Dermis blood vessel endothelial cell (primary cell): ENCODE data around the gene TPPP. TPM values are rescaled to one million over a fixed set of nuclear protein-coding genes. Genes with fewer than 3 reads are reported as not detected.
"Not testable (repeated sequence)": the region's sequence is repeated elsewhere in the genome, so short reads cannot be mapped to it uniquely, and the experiment has no call there.

Experiments used
- DNase-seq: peaks from one replicate; pipeline ENCODE4 v3.0.0; 2010
- total RNA-seq: library from RNA; depleted of rRNA; stranded (reverse); fragments of >200 nt; gene quantifications from 2 replicates; pipeline ENCODE4 v1.2.3, GENCODE V29; 2014

The TPPP gene
- total RNA-seq, 1 donor from 2014 or later, result under 0.01 TPM

DNA sequence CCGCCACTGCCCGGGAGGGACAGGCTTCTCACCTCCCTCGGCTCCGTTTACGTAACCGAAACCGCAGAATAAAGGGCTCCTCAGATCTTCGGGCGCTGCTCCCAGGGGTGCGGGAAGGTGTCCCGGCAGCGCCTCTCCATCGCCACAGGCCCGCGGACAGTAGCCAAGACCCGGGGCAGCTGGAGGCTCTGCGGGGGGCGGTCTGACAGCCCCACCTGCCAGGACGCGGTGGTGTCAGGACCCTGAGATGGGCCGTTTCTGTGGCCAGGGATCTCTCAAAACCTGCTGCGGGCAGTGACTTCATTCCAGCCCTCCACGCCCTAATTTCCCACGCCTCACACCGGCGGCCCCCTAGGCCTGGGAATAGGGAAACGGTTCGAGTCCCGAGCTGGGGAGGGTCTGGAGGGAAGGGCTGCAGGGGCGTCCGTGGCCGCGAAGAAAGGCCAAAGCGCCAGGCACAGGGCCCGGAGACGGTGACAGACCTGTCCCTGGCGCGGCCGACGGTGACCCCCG lies 567 bp downstream of the TPPP start:
- not testable (repeated sequence) for DNase-seq

GRCh38 chr5:691817-692528 lies 1.2 kb downstream of the TPPP start:
- DNase-seq, result no peak

GRCh38 chr5:691049-691448 lies 2.1 kb downstream of the TPPP start:
- DNase-seq, result not testable (repeated sequence)

GRCh38 chr5:690293-690692 lies 2.9 kb downstream of the TPPP start:
- DNase-seq, result not testable (repeated sequence)

DNA sequence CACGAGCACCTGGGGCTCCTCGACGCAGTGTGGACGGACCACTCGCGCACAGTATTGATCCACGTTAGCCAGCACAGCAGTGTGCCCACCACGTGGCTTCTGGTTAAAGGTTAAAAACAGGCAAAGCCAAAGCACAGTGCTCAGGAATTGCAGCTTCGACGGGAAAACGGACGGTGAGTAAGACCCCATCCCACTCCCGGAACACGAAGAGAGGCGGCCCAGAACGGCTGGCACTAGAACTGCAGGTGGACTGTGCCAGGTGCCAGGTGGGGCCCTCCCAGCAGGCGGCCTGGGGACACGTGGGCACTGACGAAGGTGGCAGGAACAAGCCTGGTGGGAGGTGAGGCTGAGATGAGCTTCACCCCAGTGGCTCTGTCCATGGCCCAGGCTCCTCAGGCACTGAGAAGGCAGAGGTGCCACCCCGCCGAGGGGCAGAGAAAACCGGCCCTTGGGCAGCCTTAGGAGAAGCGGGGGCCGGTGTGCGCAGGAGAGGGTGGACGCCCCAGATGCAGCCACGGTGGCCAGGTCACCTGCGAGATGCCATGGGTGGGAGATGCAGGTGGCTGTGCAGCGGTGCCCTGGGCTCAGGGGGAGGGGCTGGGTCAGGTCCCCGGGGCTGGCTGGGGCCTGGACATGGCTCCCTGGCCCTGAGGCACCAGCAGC lies 4.7 kb downstream of the TPPP start:
- DNase-seq, result not testable (repeated sequence)

GRCh38 chr5:686936-687335 lies 6.2 kb downstream of the TPPP start:
- DNase-seq, result not testable (repeated sequence)

- not testable (repeated sequence) for DNase-seq
These were observed 7.0 kb downstream of the TPPP start for GRCh38 chr5:686172-686523.

DNA sequence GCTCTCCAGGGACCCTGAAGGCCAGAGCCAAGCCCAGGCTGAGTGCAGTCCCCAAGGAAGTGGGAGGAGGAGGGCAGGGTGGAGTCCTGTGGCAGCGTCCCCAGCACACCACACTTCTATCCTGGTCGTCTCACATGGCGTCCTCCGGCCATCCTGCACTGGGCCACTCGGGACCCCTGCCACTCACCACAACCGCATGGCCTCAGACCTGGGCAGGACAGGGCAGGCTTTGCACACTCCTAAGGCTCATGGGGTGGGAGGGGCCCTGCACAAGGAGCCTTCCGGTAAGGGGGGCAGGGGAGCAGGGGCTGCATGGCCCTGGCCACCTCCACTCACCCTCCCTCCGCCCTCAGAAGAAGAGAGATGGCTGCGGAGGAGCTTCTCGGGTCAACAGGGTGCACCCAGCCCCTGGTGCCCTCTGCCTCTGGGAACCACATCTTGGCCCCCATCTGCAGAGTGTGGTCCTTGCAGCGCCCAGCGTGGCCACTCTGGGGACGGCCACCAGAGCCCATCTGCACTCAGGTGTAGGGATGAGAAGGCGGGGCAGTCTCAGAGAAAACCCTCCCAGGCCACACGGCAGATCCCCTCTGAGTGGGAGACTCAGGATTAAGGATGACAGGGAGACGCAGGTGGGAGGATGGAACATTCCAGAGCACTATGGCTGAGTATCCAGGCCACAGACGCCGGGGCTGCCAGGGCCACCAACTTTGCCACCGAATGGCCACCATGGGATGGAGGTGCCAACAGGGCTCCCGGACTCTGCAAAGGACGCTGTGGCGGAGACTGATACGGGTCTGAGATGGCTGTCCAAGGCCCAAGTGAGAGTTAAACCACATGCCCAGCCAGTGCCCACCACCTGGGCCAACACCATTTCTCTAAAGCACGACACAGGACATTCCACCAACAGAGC lies 7.6 kb downstream of the TPPP start:
- no peak for DNase-seq

GRCh38 chr5:684751-685216 lies 8.4 kb downstream of the TPPP start:
- no peak for DNase-seq

GRCh38 chr5:683551-684481 lies 9.3 kb downstream of the TPPP start:
- DNase-seq, result no peak

- DNase-seq, result not testable (repeated sequence)
These were observed 10.3 kb downstream of the TPPP start for GRCh38 chr5:682651-683358.

DNA sequence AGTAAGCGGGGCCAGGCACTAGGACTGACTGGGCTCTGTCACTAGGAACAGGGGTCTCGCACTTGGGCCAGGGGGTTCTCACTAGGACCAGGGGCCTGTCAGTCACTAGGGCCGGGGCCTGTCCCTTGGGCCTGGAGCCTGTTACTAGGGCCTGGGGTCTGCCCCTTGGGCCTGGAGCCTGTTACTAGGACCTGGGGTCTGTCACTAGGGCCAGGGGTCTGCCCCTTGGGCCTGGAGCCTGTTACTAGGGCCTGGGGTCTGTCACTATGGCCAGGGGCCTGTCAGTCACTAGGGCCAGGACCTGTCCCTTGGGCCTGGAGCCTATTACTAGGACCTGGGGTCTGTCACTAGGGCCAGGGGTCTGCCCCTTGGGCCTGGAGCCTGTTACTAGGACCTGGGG lies 10.9 kb downstream of the TPPP start:
- DNase-seq, result not testable (repeated sequence)

GRCh38 chr5:681317-682191 lies 11.6 kb downstream of the TPPP start:
- not testable (repeated sequence) for DNase-seq

- DNase-seq, result not testable (repeated sequence)
These were observed 12.3 kb downstream of the TPPP start for GRCh38 chr5:680836-681235.

- DNase-seq, result not testable (repeated sequence)
These were observed 12.9 kb downstream of the TPPP start for GRCh38 chr5:680118-680795.

DNA sequence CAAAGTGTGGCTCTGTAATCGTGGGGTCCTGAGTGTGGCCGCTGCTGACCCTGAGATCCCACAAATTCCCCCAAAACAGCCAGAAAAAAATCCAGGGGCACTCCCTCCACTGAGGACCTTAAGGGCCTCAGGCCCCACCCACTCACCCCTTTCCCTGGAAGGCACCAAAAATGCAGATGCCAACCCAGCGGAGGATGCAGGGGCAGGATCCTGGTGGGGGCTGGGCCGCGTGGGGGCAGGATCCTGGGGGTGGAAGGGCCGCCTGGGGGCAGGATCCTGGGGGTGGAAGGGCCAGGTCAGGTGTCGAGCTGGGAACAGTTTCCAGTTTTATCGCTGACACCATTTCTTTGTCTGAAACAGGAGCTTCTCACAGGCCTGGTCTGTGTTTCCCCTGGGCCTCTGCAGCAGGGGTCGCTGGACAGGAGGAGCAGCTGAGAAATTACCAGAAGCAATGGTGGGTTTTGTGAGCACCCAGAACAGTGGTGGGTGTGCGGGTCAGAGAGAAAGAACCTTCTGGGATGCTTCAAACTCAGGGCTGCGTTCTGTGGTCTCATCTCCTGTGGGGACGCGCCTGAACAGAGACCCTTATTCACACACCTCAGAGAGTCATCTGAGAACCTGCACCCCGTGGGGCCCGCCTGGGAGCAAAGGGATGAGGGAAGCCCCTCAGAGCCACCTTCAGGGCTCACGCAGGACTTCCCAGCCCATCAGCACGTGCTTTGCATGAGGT lies 13.8 kb downstream of the TPPP start:
- not testable (repeated sequence) for DNase-seq

DNA sequence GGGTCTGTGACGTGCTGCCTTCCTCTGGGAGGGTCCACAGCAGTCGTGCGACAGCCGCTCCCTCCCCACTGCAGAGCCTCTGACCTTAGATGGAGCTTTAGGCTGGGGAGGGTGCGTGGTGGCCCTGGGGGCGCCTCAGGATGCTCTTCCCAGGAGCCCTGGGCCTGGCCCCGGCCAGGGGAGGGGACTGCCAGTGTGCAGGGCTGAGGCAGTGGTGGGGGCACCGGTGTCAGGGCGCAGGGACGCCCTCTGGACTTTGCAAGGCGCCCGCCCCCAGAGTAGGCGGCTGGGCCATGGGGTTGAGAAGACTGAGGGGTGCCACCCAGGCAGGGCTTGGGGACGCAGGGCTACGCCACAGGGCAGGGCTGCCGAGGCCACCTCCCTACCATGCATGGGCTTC lies 14.6 kb downstream of the TPPP start:
- DNase-seq, result not testable (repeated sequence)
